NCI-H1105 (cell line): ENCODE results near the gene TMEM131L.
"Not testable (repeated sequence)": the region's sequence is repeated elsewhere in the genome, so short reads cannot be mapped to it uniquely, and the experiment has no call there.

ENCODE experiments used
- DNase-seq: peaks from one replicate; lab custom pipeline; 2025; lab: John Stamatoyannopoulos, UW

Gene TMEM131L, protein sequence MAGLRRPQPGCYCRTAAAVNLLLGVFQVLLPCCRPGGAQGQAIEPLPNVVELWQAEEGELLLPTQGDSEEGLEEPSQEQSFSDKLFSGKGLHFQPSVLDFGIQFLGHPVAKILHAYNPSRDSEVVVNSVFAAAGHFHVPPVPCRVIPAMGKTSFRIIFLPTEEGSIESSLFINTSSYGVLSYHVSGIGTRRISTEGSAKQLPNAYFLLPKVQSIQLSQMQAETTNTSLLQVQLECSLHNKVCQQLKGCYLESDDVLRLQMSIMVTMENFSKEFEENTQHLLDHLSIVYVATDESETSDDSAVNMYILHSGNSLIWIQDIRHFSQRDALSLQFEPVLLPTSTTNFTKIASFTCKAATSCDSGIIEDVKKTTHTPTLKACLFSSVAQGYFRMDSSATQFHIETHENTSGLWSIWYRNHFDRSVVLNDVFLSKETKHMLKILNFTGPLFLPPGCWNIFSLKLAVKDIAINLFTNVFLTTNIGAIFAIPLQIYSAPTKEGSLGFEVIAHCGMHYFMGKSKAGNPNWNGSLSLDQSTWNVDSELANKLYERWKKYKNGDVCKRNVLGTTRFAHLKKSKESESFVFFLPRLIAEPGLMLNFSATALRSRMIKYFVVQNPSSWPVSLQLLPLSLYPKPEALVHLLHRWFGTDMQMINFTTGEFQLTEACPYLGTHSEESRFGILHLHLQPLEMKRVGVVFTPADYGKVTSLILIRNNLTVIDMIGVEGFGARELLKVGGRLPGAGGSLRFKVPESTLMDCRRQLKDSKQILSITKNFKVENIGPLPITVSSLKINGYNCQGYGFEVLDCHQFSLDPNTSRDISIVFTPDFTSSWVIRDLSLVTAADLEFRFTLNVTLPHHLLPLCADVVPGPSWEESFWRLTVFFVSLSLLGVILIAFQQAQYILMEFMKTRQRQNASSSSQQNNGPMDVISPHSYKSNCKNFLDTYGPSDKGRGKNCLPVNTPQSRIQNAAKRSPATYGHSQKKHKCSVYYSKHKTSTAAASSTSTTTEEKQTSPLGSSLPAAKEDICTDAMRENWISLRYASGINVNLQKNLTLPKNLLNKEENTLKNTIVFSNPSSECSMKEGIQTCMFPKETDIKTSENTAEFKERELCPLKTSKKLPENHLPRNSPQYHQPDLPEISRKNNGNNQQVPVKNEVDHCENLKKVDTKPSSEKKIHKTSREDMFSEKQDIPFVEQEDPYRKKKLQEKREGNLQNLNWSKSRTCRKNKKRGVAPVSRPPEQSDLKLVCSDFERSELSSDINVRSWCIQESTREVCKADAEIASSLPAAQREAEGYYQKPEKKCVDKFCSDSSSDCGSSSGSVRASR (N-terminal part only)

GRCh38 chr4:153466081-153466948 lies at the start of gene TMEM131L:
Gene TMEM131L (plus strand): TSS chr4:153466360. CDS start chr4:153466398, 38 bp downstream.
- peak; percentile 8 for DNase-seq

GRCh38 chr4:153416456-153416855 lies 49.7 kb upstream of the TMEM131L start:
- DNase-seq = not testable (repeated sequence)

DNA sequence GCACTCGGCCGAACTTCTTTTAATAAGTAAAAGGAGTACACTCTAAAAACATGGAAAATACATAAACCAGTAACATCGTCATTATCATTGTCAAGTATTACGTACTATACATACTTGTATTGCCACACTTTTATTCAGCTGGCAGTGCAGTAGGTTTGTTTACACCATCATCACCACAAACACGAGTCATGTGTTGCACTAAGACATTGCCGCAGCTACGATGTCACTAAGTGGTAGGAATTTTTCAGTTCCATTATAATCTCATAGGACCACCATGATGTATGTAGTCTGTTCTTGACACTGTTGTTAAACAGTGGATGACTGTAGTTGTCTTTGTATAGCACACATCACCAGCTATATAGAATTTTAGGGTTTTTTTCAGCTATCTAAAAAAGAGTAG lies 48.0 kb upstream of the TMEM131L start:
- no peak for DNase-seq

DNA sequence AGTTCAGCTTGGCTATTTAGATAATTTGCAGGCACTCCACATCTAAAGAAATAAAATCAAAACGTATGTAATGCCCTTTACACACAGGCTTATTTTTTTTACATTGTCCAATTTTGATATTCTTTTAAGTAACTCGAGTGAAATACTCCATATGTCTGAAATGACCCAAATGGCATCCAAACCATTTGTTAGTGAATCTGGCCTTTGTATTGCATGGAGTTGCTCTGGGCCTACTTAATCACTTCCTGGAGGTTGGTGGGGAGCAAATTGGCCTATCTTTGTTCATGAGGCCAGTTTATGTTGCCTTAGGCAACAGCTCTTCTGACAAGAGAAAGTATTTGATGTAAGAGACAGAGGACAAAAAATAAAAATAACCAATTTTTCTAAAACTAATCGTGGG lies 47.6 kb upstream of the TMEM131L start:
- DNase-seq = no peak

DNA sequence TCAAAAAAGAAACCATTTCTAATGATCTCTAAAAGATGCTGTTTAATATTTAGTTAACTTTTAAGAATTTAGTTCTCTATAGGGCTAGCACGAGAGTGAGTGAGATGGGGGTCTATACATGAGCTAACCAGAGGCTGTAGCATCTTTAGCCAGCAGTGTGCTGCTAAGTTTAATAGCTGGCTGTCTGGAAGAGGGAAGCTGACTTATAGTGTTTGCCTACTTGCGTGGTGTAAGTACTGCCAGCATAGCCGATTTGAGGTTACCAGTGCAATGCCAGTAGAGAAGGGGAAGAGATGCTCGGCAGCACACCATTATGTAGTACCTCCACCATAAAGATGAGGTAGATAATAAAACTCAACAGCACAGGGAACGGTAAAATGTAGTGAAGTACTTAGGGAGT lies 47.1 kb upstream of the TMEM131L start:
- DNase-seq = no peak

- no peak for DNase-seq
Measured at GRCh38 chr4:153419673-153420278, 46.4 kb upstream of the TMEM131L start.

DNA sequence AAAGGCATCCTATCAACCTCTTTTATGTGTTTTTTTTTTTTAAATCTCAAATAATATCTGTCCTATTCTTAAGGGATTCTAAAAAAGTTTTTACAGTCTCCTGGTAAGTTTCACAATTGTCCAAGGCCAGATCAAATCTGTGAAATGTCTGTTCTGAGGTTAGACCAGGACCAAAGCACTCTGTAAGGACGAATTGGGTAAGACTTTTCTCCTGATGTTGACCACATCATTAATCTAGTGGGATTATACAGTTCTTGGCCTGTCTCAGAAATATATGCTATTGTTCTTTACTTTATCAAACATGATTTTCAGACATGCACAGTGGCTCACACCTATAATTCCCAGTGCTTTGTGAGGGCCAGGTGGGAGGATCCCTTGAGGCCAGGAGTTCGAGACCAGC lies 45.8 kb upstream of the TMEM131L start:
- DNase-seq = no peak

GRCh38 chr4:153421941-153422340 lies 44.2 kb upstream of the TMEM131L start:
- DNase-seq = no peak

- DNase-seq = no peak
Measured at GRCh38 chr4:153426207-153426885, 39.8 kb upstream of the TMEM131L start.

GRCh38 chr4:153427363-153428071 lies 38.6 kb upstream of the TMEM131L start:
- DNase-seq = no peak

DNA sequence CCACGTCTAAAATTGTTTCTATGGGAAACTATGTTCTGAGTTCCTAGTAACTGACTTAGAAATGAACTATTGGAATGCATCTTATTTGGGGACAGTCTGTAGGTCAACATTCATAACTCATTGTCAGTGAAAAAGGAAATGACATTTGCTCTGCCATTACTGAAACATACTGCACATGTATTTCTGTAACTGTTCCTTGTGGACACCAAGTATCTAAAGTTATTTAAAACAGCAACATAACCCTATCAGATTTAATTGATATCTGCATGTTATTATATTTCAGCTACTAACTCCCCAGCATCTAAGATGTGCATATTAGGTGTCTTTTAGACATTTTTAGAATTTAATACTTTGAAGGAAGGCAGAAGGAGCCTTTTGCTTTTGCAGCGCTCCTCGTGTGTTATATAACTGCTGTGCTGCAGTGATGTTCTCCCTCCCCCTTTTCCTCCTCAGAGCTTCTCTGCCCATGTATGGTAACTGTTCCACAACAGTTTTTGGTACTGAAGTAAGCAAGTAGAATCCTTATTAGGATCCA lies 37.2 kb upstream of the TMEM131L start:
- DNase-seq = no peak

- DNase-seq = peak; percentile 1
Measured at GRCh38 chr4:153432965-153433753, 33.0 kb upstream of the TMEM131L start.

DNA sequence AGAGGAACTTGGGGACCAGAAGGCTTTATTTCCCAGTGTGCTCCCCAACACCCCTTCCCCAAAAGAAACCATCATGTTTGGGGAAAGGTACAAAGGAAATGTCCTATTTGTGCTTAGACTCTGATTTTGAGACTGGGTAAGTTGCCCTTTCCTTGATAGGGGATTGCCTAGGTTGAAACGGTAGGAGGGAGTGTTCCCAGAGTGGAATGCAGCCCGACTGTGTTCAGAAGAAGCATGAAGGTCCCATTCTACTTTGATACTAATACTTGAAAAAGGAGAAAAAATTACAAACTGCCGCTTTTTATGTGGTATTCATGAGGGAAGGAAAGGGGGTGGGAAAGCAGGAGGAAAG lies 32.4 kb upstream of the TMEM131L start:
- DNase-seq = no peak

DNA sequence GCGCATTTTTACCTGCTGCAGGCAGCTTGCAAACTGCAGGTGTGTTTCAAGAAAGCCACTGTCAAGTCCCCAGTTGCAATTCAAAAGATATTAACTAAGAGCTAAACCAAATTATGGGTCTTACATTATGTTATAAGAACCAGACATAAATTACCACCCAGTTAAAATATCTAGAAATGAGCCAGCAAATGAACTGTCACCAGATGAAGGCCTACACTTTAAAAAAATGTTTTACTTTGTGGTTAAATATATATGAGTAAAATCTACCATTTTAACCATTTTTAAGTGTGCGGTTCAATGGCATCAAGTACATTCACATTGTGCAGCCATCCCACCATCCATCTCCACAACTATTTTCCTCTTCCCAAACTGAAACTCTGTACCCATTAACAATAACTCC lies 32.0 kb upstream of the TMEM131L start:
- no peak for DNase-seq

- no peak for DNase-seq
Measured at GRCh38 chr4:153438916-153439756, 27.0 kb upstream of the TMEM131L start.

DNA sequence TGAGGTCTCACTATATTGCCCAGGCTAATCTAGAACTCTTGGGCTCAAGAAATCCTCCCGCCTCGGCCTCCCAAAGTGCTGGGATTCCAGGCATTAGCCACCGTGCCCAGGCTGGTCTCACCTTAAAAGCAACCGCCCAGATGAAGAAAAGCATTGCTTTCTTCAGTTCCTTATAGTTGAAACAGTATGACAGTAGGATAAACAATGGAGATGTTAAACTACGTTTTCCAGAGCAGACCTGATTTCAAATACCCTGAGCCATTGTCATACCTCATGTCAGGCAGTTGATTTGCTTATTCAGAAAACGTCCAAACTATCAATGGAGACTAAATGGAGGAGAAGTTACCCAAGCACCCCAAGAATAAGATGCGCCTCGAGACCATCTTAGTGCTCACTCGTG lies 26.3 kb upstream of the TMEM131L start:
- DNase-seq = no peak

DNA sequence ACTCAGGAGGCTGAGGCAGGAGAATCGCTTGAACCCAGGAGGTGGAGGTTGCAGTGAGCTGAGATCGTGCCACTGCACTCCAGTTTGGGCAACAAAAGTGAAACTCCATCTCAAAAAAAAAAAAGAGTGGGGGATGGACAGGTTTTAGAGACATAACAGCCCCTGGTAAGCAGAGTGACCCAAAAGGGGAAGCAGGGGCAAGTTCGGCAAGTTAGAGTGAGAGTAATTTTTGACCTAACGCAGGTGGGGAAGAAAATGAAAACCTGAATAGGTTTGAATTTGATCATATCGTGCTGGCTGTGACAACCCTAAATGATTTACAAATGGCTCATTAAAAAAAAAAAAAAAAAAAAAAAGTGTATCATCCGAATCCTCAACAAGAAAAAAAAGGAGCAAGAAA lies 25.7 kb upstream of the TMEM131L start:
- DNase-seq = no peak
